Hepatocyte (in vitro differentiated cells): ENCODE data around the gene ACOX3.

Source experiments
- EZH2phosphoT487 ChIP-seq: fragments of 200-600 bp; sonication (generic); IDR thresholded peaks from one replicate; pipeline ENCODE4 v1.6.1; 2018; ENCODE audit warnings: antibody characterized with exemption, mild to moderate bottlenecking, low read depth, moderate library complexity; ENCODE audit not compliant: unreplicated experiment, severe bottlenecking
- TF ChIP-seq, protein P1 (sequence below): fragments of 200-600 bp; sonication (generic); IDR thresholded peaks from 2 replicates; pipeline ENCODE4 v1.5.1; 2016; ENCODE audit warnings: antibody characterized with exemption, mild to moderate bottlenecking; ENCODE audit not compliant: poor library complexity

DNA sequence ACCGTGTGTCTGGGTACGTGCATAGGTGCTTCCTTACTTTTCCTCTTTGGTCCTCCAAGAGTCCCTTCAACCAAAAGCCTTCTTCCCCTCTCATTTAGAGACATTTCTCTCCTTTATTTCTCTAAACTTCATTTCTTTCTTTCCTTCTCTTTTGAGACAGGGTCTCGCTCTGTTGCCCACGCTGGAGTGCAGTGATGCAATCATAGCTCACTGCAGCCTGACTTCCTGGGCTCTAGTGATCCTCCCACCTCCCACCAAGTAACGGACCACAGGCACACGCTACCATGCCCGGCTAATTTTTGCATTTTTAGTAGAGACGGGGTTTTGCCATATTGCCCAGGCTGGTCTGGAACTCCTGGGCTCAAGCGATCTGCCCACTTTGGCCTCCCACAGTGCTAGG is 42.2 kb downstream of the ACOX3 start:
- TF ChIP-seq EZH2phosphoT487, result no peak
- TF ChIP-seq, protein P1, sequence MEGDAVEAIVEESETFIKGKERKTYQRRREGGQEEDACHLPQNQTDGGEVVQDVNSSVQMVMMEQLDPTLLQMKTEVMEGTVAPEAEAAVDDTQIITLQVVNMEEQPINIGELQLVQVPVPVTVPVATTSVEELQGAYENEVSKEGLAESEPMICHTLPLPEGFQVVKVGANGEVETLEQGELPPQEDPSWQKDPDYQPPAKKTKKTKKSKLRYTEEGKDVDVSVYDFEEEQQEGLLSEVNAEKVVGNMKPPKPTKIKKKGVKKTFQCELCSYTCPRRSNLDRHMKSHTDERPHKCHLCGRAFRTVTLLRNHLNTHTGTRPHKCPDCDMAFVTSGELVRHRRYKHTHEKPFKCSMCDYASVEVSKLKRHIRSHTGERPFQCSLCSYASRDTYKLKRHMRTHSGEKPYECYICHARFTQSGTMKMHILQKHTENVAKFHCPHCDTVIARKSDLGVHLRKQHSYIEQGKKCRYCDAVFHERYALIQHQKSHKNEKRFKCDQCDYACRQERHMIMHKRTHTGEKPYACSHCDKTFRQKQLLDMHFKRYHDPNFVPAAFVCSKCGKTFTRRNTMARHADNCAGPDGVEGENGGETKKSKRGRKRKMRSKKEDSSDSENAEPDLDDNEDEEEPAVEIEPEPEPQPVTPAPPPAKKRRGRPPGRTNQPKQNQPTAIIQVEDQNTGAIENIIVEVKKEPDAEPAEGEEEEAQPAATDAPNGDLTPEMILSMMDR, result no peak
